Mammary epithelial cell (primary cell): Measurements from ENCODE around the gene DEFB132.

Experiments used
- CTCF ChIP-seq, 2 donors: IDR thresholded peaks in 1 of 2; conservative IDR thresholded peaks in 1 of 2; 2 replicates each; pipeline ENCODE4 v1.5.1; 2011 to 2012; ENCODE audit warnings: inconsistent platforms in 2 of 2, low read length in 2 of 2, mild to moderate bottlenecking in 2 of 2, control low read depth in 1 of 2, low read depth in 1 of 2; ENCODE audit not compliant: insufficient read depth in 1 of 2; ENCODE audit errors: extremely low read depth in 1 of 2
- EZH2 ChIP-seq: IDR thresholded peaks from 2 replicates; pipeline ENCODE4 v1.6.1; 2012; ENCODE audit warnings: low read length, inconsistent platforms, borderline replicate concordance

GRCh38 chr20:295804-296203 is 38.3 kb downstream of the DEFB132 start:
- TF ChIP-seq EZH2 (no peak), CTCF (conservative IDR thresholded peaks at IDR 0.05 in 1 of 2, IDR thresholded peaks at IDR 0.05 in 1 of 2; ENCODE audit: extremely low read depth in 1 of 2, insufficient read depth in 1 of 2, low read depth in 1 of 2, low read length in 2 of 2) (no peak)
